ENCODE results near the gene FZD10. TPM values are rescaled to one million over a fixed set of nuclear protein-coding genes. Genes with fewer than 3 reads are reported as not detected.

Gene FZD10
- total and polyA plus RNA-seq, 2 of the 13 experiments (the other 11 are each of a cell fraction or from before 2014, with no cell fraction given) = not detected

GRCh38 chr12:130194154-130194553 is 31.9 kb downstream of the FZD10 start:
- WGBS (ENCODE audit: low lambda C conversion rate) = 9% methylated on average over 7 of the region's 10 CpGs
- Histone ChIP-seq H3K9ac (ENCODE audit: insufficient read depth, low read depth, low read length) (no peak overlapping the region), H2AFZ (ENCODE audit: low read length) (no peak overlapping the region), H3K36me3 (replicated peaks in 1 of 2; ENCODE audit: control insufficient read depth in 1 of 2, insufficient read depth in 2 of 2, low read length in 2 of 2) (no peaks in the 10 kb centered on the region), H3K27me3 (ENCODE audit: control insufficient read depth in 1 of 2, insufficient read depth in 2 of 2, low read length in 2 of 2) (peaks cover 2 to 17% of the 10 kb centered on the region in 2 experiments; a peak in 2 of 5 replicates), H3K79me2 (ENCODE audit: insufficient read depth, low read length) (no peaks in the 10 kb centered on the region), H3K4me3 (replicated peaks in 1 of 3; ENCODE audit: insufficient read depth in 1 of 3, low read depth in 2 of 3, low read length in 3 of 3) (no peak overlapping the region), H3K4me2 (ENCODE audit: low read depth, low read length) (no peak overlapping the region), H3K4me1 (ENCODE audit: insufficient read depth, low read length) (peaks cover 14% of the 10 kb centered on the region), H3K27ac (ENCODE audit: extremely low read length, insufficient read depth, low read length) (no peak overlapping the region), H4K20me1 (ENCODE audit: insufficient read depth, low read length) (no peaks in the 10 kb centered on the region), H3K9me3 (ENCODE audit: low read length) (no peaks in the 10 kb centered on the region)
- ChIA-PET POLR2A (no interaction called here), CTCF (ENCODE audit: low intra/inter-chr PET ratio, low total read pairs) (no interaction called here)
- intact Hi-C loops (cut with micrococcal nuclease; ENCODE audit: unreplicated experiment) = no loop called here
- in situ Hi-C loops (cut with HindIII; ENCODE audit: extremely low pct_ligation_motif_present, low pct_unique_long_range_greater_than_20kb) = loop anchor here (10.0 kb wide), 1 partner anchor 149 kb away; no protein-coding TSS in a partner anchor
- BruUV-seq (replicated peaks) = no TSS peak
- TF ChIP-seq ELF3 (CRISPR knock-in tag; IDR thresholded peaks at IDR 0.05) (no peak), ZNF224 (CRISPR knock-in tag; IDR thresholded peaks at IDR 0.05) (no peak), ZNF510 (CRISPR knock-in tag; IDR thresholded peaks at IDR 0.05; ENCODE audit: low read depth) (no peak), ZNF772 (CRISPR knock-in tag; IDR thresholded peaks at IDR 0.05) (no peak), MAFF (IDR thresholded peaks at IDR 0.05; ENCODE audit: low read depth, low read length) (no peak), ZNF446 (CRISPR knock-in tag; IDR thresholded peaks at IDR 0.05) (no peak)
- FAIRE-seq (no peak), ATAC-seq (no peak), DNase-seq (ENCODE audit: low spot score) (no peak)

GRCh38 chr12:130195369-130195768 is 33.1 kb downstream of the FZD10 start:
- DNase-seq (ENCODE audit: low spot score) (no peak), FAIRE-seq (no peak), ATAC-seq (no peak)
- no peak overlapping the region for H3K9ac ChIP-seq (ENCODE audit: insufficient read depth, low read depth, low read length)
- no peaks in the 10 kb centered on the region for H4K20me1 ChIP-seq (ENCODE audit: insufficient read depth, low read length)
- peaks cover 6 to 20% of the 10 kb centered on the region in 2 experiments; a peak in 2 of 5 replicates for H3K27me3 ChIP-seq (ENCODE audit: control insufficient read depth in 1 of 2, insufficient read depth in 2 of 2, low read length in 2 of 2)
- no peaks in the 10 kb centered on the region for H3K9me3 ChIP-seq (ENCODE audit: low read length)
- no peaks in the 10 kb centered on the region for H3K79me2 ChIP-seq (ENCODE audit: insufficient read depth, low read length)
- no peaks in the 10 kb centered on the region for H3K36me3 ChIP-seq (replicated peaks in 1 of 2; ENCODE audit: control insufficient read depth in 1 of 2, insufficient read depth in 2 of 2, low read length in 2 of 2)
- intact Hi-C loops (cut with micrococcal nuclease; ENCODE audit: unreplicated experiment) = loop anchor here (5.0 kb wide), 1 partner anchor 148 kb away; no protein-coding TSS in a partner anchor
- CTCF ChIA-PET (ENCODE audit: low intra/inter-chr PET ratio, low total read pairs) = no interaction called here
- POLR2A ChIA-PET = no interaction called here
- in situ Hi-C loops (cut with HindIII; ENCODE audit: extremely low pct_ligation_motif_present, low pct_unique_long_range_greater_than_20kb) = loop anchor here (10.0 kb wide), 1 partner anchor 151 kb away; no protein-coding TSS in a partner anchor
- no TSS peak for BruUV-seq (replicated peaks)
- H2AFZ ChIP-seq (ENCODE audit: low read length) = no peak overlapping the region
- WGBS (ENCODE audit: low lambda C conversion rate) = 54% methylated on average over 7 of the region's 7 CpGs
- no peak overlapping the region for H3K27ac ChIP-seq (ENCODE audit: extremely low read length, insufficient read depth, low read length)
- no peak overlapping the region for H3K4me3 ChIP-seq (replicated peaks in 1 of 3; ENCODE audit: insufficient read depth in 1 of 3, low read depth in 2 of 3, low read length in 3 of 3)
- H3K4me1 ChIP-seq (ENCODE audit: insufficient read depth, low read length) = peaks cover 14% of the 10 kb centered on the region
- H3K4me2 ChIP-seq (ENCODE audit: low read depth, low read length) = no peak overlapping the region
- TF ChIP-seq FUBP1 (CRISPR knock-in tag; IDR thresholded peaks at IDR 0.05; ENCODE audit: borderline replicate concordance) = no peak
- TF ChIP-seq CBX5 (CRISPR knock-in tag; IDR thresholded peaks at IDR 0.05; ENCODE audit: borderline replicate concordance) = no peak
- no peak for TF ChIP-seq KLF12 (CRISPR knock-in tag; IDR thresholded peaks at IDR 0.05; ENCODE audit: borderline replicate concordance)
- no peak for TF ChIP-seq ZNF143 (CRISPR knock-in tag; IDR thresholded peaks at IDR 0.05)
- no peak for TF ChIP-seq ZBTB42 (CRISPR knock-in tag; IDR thresholded peaks at IDR 0.05)
- TF ChIP-seq ZNF598 (CRISPR knock-in tag; IDR thresholded peaks at IDR 0.05; ENCODE audit: borderline replicate concordance) = no peak
- TF ChIP-seq RARA (CRISPR knock-in tag; IDR thresholded peaks at IDR 0.05) = no peak
- no peak for TF ChIP-seq NR3C1 (CRISPR knock-in tag; IDR thresholded peaks at IDR 0.05)
- TF ChIP-seq ZBTB20 (CRISPR knock-in tag; IDR thresholded peaks at IDR 0.05; ENCODE audit: borderline replicate concordance, low read depth) = no peak
- no peak for TF ChIP-seq ZNF781 (CRISPR knock-in tag; IDR thresholded peaks at IDR 0.05; ENCODE audit: borderline replicate concordance, not compliant biosample characterization)

Measured in HepG2 (cell line).